Activated naive CD4-positive, alpha-beta T cell treated with anti-CD3 and anti-CD28 coated beads for 36 hours (primary cell): ENCODE data around the gene PEAK1. TPM values are rescaled to one million over a fixed set of nuclear protein-coding genes. Genes with fewer than 3 reads are reported as not detected.

Experiments
- CTCF ChIA-PET: fragments of 350-600 bp; sonication (Branson Sonifier 250); formaldehyde crosslinking; loops from one replicate; lab custom pipeline; 2021; ENCODE audit warnings: antibody characterized with exemption; lab: Charles Lee
- DNase-seq: peaks from one replicate; pipeline ENCODE4 v3.0.0-alpha.2; 2020
- H3K27ac Mint-ChIP-seq: one replicate; pipeline ENCODE4 v1.8.0; 2021; ENCODE audit warnings: mild to moderate bottlenecking, mixed read lengths
- H3K27me3 Mint-ChIP-seq: one replicate; pipeline ENCODE4 v1.8.0; 2021; ENCODE audit warnings: low read depth, mixed read lengths
- H3K36me3 Mint-ChIP-seq: one replicate; pipeline ENCODE4 v1.8.0; 2021; ENCODE audit warnings: low read depth, mixed read lengths
- H3K4me1 Mint-ChIP-seq: one replicate; pipeline ENCODE4 v1.8.0; 2021; ENCODE audit warnings: low read depth, mixed read lengths
- H3K4me3 Mint-ChIP-seq: one replicate; pipeline ENCODE4 v1.8.0; 2021; ENCODE audit warnings: mild to moderate bottlenecking, moderate library complexity, mixed read lengths
- H3K9me3 Mint-ChIP-seq: one replicate; pipeline ENCODE4 v1.8.0; 2021; ENCODE audit warnings: mixed read lengths
- intact Hi-C: fragments of 100-400 bp; cut with micrococcal nuclease; formaldehyde crosslinking; loops from one replicate; pipeline ENCODE4 v1.15.1; 2023
- total RNA-seq, 2 experiments: library from RNA; stranded (reverse); gene quantifications; one replicate each; pipeline ENCODE4 v1.2.3, GENCODE V29; 2021

PEAK1 gene
- total RNA-seq, 2 experiments from 2014 or later, result 26.6 to 28.0 TPM

GRCh38 chr15:77395013-77395774 lies 24.7 kb downstream of the PEAK1 start:
- no peak overlapping the region for H3K27ac Mint-ChIP-seq
- CTCF ChIA-PET, result interaction anchor here (0.6 kb wide), 1 partner anchor 92 kb away, joined by 3 read pairs; no protein-coding TSS in a partner anchor
- no peaks in the 10 kb centered on the region for H3K27me3 Mint-ChIP-seq
- no peaks in the 10 kb centered on the region for H3K4me1 Mint-ChIP-seq
- H3K9me3 Mint-ChIP-seq, result peaks cover 30% of the 10 kb centered on the region
- H3K36me3 Mint-ChIP-seq, result peaks cover 4% of the 10 kb centered on the region
- no peak overlapping the region for H3K4me3 Mint-ChIP-seq
- intact Hi-C loops, result no loop called here
- DNase-seq, result no peak

GRCh38 chr15:77393471-77393840 lies 26.4 kb downstream of the PEAK1 start:
- CTCF ChIA-PET, result no interaction called here
- intact Hi-C loops, result no loop called here
- Mint-ChIP-seq H3K27ac (no peak overlapping the region), H3K9me3 (peaks cover 18% of the 10 kb centered on the region), H3K4me3 (no peak overlapping the region), H3K36me3 (peaks cover 4% of the 10 kb centered on the region), H3K27me3 (no peaks in the 10 kb centered on the region), H3K4me1 (no peaks in the 10 kb centered on the region)
- DNase-seq, result no peak

DNA sequence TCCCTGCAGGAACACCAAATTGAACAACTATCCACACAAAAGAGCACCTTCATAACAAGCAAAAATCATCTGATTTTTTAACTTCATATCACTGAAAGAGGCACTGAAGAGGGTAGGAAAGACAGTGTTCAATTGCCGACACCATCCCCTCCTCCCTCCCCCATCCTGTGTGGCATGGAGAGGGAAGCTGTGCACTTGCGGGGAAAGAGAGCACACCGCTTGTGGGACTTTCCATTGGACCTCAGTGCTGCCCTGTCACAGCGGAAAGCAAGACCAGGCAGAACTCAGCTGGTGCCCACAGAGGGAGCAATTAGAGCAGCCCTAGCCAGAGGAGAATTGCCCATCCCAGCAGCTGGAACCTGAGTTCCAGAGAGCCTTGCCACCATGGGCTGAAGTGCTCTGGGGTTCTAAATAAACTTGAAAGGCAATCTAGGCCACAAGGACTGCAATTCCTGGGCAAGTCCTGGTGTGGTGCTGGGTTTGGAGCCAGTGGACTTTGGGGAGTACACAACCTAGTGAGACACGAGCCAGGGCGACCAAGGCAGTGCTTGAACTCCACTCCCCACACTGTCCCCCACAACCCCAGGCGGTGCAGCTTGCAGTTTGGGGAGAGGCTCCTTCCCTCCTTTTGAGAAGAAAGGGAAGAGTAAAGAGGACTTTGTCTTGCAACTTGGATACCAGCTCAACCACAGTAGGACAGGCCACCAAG lies 27.0 kb downstream of the PEAK1 start:
- Mint-ChIP-seq H3K27me3 (no peaks in the 10 kb centered on the region), H3K9me3 (peaks cover 13% of the 10 kb centered on the region), H3K4me3 (no peak overlapping the region), H3K36me3 (peaks cover 3% of the 10 kb centered on the region), H3K27ac (no peak overlapping the region), H3K4me1 (no peaks in the 10 kb centered on the region)
- CTCF ChIA-PET, result no interaction called here
- no peak for DNase-seq
- intact Hi-C loops, result no loop called here

- CTCF ChIA-PET, result no interaction called here
- H3K36me3 Mint-ChIP-seq, result peaks cover 2% of the 10 kb centered on the region
These were observed 28.4 kb downstream of the PEAK1 start for GRCh38 chr15:77391372-77391951.

DNA sequence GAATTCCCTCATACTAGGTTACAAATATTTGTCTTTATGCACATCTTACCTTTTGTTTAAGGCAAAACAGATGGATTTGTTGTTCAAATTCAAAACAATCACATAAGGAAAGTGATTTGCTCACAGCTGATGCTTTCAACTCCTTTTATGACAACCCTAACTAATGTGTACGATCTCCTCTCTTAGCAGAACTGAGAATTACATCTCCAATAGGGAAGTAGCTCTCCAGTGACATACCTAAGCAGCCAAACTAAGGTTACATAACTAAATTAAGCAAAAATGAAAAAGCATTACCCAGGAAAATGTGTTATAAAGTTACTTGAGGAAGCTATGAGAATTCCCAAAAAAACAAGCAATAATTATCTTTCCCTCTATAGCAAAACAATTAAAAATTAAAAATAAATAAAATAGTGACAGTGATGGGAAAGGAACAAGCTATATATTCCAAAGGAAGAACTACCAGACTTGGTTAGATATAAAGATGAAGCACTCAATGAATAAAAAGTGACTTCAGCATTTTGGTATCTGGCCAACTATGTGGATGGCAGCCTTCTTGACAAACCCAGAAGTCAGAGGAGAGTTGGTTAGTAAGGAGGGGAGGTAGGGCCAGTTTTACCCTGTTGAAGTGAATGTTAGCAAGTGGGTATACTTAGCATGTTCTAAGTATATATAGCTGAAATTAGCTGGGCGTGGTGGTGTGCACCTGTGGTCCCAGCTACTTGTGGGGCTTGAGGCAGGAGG lies 32.4 kb downstream of the PEAK1 start:
- CTCF ChIA-PET, result no interaction called here
- no peak for DNase-seq
- Mint-ChIP-seq H3K36me3 (no peaks in the 10 kb centered on the region), H3K4me3 (no peak overlapping the region), H3K9me3 (no peaks in the 10 kb centered on the region), H3K27me3 (no peaks in the 10 kb centered on the region), H3K4me1 (peaks cover 15% of the 10 kb centered on the region), H3K27ac (no peak overlapping the region)
- intact Hi-C loops, result no loop called here

More at GRCh38 chr15:77391372-77391951, 28.4 kb downstream of the PEAK1 start:
- Mint-ChIP-seq H3K27me3 (no peaks in the 10 kb centered on the region), H3K4me3 (no peak overlapping the region), H3K27ac (no peak overlapping the region), H3K4me1 (no peaks in the 10 kb centered on the region), H3K9me3 (peaks cover 8% of the 10 kb centered on the region)
- intact Hi-C loops, result no loop called here
- no peak for DNase-seq

DNA sequence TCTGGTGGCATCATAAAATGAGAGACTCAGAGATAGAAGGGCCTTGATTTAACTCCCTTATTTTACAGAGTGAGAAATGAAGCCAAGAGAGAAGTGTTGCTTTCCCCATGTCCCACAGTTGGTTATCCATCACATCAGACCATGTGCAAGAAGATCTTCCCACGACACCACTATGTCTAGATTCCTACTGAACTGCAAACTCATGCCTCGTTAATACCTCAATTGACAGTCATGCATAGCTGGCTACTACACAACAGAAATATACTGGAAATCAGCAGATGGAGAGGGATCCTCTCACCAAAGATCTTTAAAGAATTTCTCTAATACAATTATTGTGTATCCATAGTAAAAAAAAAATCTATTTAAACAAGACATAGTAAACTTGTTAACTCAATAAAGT lies 33.3 kb downstream of the PEAK1 start:
- Mint-ChIP-seq H3K9me3 (no peaks in the 10 kb centered on the region), H3K36me3 (no peaks in the 10 kb centered on the region), H3K27ac (no peak overlapping the region), H3K4me3 (no peak overlapping the region), H3K27me3 (no peaks in the 10 kb centered on the region), H3K4me1 (peaks cover 15% of the 10 kb centered on the region)
- CTCF ChIA-PET, result no interaction called here
- intact Hi-C loops, result no loop called here
- DNase-seq, result no peak

- CTCF ChIA-PET, result no interaction called here
- H3K27me3 Mint-ChIP-seq, result no peaks in the 10 kb centered on the region
These were observed 35.1 kb downstream of the PEAK1 start for GRCh38 chr15:77384589-77385359.

GRCh38 chr15:77384086-77384485 lies 35.8 kb downstream of the PEAK1 start:
- CTCF ChIA-PET, result no interaction called here
- intact Hi-C loops, result no loop called here
- no peaks in the 10 kb centered on the region for H3K27me3 Mint-ChIP-seq
- DNase-seq, result no peak
- H3K27ac Mint-ChIP-seq, result no peak overlapping the region
- H3K9me3 Mint-ChIP-seq, result no peaks in the 10 kb centered on the region
- H3K4me1 Mint-ChIP-seq, result peaks cover 15% of the 10 kb centered on the region
- H3K4me3 Mint-ChIP-seq, result no peak overlapping the region
- H3K36me3 Mint-ChIP-seq, result no peaks in the 10 kb centered on the region

More at GRCh38 chr15:77384589-77385359, 35.1 kb downstream of the PEAK1 start:
- Mint-ChIP-seq H3K27ac (no peak overlapping the region), H3K4me3 (no peak overlapping the region), H3K36me3 (no peaks in the 10 kb centered on the region), H3K9me3 (no peaks in the 10 kb centered on the region), H3K4me1 (peaks cover 15% of the 10 kb centered on the region)
- intact Hi-C loops, result no loop called here
- DNase-seq, result no peak

DNA sequence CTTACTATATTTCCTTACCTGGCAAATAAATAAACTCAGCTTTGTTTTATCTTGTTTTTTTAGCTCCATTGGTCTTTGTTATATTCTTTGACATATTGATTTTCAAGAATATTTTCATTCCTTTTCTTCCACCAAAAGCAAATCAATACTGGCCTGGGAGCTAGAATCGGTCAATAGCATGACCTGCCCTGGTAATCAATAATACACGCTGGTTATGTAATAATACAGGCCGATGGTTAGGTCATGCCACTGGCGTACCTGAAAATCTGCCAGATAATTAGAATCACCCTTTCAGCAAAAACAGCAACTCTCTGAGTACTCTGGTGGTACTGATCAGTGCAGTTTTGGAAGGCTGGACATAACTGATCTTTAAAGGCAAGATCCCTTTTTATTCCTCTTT lies 39.9 kb downstream of the PEAK1 start:
- H3K4me1 Mint-ChIP-seq, result peaks cover 14% of the 10 kb centered on the region
- H3K36me3 Mint-ChIP-seq, result no peaks in the 10 kb centered on the region
- CTCF ChIA-PET, result no interaction called here
- no peak overlapping the region for H3K4me3 Mint-ChIP-seq
- no peaks in the 10 kb centered on the region for H3K9me3 Mint-ChIP-seq
- no peak overlapping the region for H3K27ac Mint-ChIP-seq
- intact Hi-C loops, result no loop called here
- no peak for DNase-seq
- no peaks in the 10 kb centered on the region for H3K27me3 Mint-ChIP-seq

- CTCF ChIA-PET, result no interaction called here
- no peaks in the 10 kb centered on the region for H3K27me3 Mint-ChIP-seq
These were observed 43.1 kb downstream of the PEAK1 start for GRCh38 chr15:77376770-77377169.

DNA sequence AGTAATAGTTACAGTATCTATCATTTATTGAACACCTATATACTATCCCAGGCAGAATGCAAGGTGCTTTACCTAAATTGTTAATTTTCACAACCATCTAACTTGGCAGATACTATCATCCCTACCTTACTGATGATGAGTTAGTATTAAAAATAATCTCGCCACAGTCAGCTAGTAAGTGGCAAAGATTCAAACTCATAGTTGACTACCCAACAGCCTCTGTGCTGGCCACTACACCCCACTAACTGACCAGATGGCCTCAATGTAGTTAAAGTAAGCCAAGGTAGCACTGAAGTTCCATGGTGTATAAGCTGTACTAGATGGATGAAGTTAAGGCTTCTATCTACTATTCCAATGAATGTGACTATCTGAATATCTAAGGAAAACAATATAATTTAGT lies 44.8 kb downstream of the PEAK1 start:
- Mint-ChIP-seq H3K4me1 (peaks cover 4% of the 10 kb centered on the region), H3K36me3 (no peaks in the 10 kb centered on the region), H3K4me3 (no peak overlapping the region), H3K27me3 (no peaks in the 10 kb centered on the region), H3K27ac (no peak overlapping the region), H3K9me3 (no peaks in the 10 kb centered on the region)
- DNase-seq, result no peak
- intact Hi-C loops, result no loop called here
- CTCF ChIA-PET, result interaction anchor here (0.6 to 0.8 kb wide), 2 partner anchors 26 to 187 kb away, joined by 3 to 5 read pairs; no protein-coding TSS in a partner anchor

More at GRCh38 chr15:77376770-77377169, 43.1 kb downstream of the PEAK1 start:
- H3K4me3 Mint-ChIP-seq, result no peak overlapping the region
- intact Hi-C loops, result no loop called here
- DNase-seq, result no peak
- no peaks in the 10 kb centered on the region for H3K36me3 Mint-ChIP-seq
- H3K4me1 Mint-ChIP-seq, result peaks cover 4% of the 10 kb centered on the region
- H3K9me3 Mint-ChIP-seq, result no peaks in the 10 kb centered on the region
- no peak overlapping the region for H3K27ac Mint-ChIP-seq
